AG08396 (cell line): ENCODE measurements around the gene ZNF385C.
"Not testable (repeated sequence)": the region's sequence is repeated elsewhere in the genome, so short reads cannot be mapped to it uniquely, and the experiment has no call there.

ENCODE experiments used
- DNase-seq: peaks from one replicate; pipeline ENCODE4 v3.0.0; 2012; ENCODE audit warnings: low spot score, mixed read lengths

The ZNF385C gene

DNA sequence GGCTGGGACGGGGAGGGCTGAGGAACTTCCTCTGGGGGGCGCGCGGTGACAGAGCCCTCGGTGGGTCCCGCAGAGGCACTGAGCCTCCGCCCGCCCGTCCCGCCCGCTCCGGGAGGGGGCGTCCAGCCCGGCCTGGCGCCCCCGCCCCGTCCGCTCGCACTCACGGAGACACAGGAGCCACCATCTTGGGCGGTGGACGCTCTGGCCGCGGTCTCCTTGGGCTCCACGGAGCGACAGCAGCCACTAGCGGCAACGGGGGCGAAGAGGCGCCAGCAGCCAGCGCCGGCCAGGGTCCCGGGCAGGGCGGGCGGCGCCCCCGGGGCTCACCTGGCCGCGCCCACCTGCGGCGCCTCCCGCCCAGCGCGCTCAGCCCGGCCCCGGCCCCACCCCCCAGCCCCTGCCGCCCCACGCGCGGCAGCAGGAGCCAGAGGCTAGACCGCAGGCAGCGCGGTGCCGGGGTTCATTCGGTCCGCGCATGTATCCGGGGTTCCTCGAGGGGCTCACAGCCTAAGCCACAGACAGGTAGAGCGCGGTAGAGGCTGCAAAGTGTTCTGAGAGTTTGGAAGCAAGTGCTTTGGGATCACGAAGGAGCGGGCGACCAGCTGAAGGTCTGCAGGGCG is 47.8 kb downstream of the ZNF385C start, which contains the start of gene C17orf113:
TSS of gene C17orf113 (minus strand) at position 209 of the 620 bp plus-strand sequence. CDS start 7,225 bp downstream, outside the sequence.
- DNase-seq, result peak; percentile 73

DNA sequence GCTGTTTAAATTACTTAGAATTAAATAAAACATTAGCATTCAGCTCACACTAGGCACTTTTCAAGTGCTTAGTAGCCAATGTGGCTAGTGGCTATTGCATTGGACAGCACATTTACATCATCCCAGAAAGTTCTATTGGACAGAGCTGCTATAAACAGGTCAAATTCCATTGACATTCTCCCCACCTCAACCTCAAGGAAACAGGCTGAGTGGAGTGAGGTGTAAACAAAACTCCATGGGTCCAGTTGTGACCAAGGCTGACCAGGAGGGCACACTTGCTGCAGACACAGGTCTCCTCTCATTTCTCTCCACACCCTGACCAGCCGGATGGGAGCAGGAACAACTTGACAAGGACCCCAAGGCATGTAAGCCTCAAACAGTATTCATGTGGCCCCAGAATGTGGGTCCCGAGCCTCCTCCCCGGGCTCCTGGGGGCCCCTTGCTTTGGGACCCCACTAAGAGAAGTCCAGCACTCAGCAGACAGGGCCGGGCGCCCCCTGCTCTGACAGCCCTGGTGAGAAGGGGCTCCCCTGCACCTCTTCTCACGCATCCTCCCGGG is 48.4 kb downstream of the ZNF385C start:
- DNase-seq, result no peak

DNA sequence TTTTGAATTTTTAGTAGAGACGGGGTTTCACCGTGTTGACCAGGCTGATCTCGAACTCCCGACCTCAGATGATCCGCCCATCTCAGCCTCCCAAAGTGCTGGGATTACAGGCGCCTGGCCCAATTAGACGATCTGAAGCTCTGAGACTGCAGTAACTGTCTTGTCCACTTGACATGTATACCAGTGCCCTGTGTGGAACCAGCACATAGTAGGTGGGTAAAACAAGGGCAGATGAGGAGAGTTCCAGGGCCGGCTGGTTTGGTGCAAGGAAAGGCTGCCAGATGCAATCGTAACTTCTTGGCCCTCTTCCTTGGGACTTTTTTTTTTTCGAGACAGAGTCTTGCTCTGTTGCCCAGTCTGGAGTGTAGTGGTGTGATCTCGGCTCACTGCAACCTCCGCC is 50.9 kb downstream of the ZNF385C start:
- DNase-seq, result no peak

DNA sequence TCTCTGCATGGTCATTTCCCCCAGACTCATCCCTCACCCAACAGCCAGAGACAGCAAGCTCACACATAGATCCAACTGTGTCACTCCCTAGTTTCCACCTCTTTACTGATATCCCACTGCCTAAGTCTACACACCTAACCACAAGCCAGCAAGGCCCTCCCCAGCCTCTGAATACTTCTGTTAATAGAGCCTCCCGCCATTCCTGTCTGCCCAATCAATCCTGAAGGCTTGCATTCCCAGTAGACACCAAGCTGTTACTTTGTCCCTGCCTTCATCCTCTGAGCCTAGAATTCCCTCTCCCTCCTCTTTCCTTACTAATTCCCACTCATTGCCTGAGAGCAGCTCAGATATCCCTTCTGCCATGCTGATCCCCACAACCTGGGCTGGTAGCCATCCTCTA is 52.6 kb downstream of the ZNF385C start:
- DNase-seq, result no peak

DNA sequence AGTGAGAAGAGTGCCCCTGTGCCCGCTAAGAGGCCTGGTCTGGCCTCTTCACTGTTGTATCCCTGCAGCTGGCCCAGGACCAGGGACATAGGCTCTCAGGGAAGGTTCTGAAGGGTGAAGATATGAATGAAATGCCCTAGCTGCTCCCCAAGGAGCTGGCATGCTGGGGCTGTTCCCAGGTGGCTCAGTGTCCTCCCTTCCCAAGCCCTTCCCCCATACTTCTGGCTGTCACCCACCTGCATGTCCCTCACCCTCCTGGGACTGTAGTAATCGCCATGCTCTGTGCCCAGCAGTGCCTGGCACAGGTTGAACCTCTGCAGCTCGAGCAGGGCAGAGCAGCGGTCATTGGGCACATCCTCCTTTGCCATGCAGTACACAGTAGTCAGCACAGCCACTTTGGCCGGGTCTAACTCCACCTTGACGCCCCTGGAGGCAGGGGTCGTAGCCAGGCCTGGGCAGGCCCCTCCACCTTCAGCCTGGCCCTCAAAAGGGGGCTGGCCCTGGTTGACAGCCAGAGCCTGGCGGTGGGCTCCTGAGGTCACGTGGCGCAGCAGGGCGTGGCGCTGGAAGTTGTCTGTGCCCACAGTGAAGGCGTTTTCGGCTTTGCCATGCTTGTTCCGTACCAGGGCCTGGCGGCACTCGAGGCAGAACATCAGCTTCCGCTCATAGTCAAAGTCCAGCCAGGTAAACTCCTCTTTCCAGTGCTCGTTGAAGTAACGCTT is 55.5 kb downstream of the ZNF385C start:
- DNase-seq, result no peak

DNA sequence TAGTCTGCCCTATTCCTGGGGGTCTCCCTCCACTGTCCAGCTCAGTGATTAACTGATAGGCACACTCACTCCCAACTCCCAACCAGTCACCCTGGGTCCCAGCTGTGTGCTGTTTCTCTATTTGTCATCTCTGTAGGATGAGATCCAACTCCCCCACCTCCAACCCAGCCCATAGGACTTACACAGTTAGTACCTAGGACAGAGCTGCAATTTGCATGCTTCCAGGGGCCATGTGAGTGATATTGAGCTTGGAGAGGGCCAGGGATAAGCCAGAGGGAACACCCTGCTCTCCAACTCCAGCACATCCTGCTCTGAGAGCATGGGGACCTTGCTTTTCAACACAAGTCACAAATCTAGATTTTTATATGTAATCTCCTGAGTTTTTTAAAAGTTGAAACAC is 56.7 kb downstream of the ZNF385C start:
- DNase-seq, result no peak

DNA sequence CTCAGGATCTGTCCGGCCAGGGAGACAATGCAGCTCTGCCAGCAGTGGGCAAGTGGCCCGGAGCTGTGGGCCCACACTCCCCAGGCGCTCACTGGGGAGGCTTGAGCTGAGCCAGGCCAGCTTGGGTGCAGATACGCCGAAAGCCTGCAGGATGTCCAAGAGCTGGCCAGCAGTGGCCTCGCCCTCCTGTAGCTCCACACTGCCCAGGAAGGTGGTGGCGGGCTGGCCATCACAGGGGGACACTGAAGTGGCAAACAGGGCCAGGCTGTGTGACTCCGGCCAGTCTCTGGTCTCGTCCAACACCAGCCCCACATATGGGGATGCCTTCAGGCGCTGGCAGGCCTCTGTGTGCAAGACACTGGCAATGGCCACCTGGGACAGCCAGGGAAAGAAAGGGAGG is 57.5 kb downstream of the ZNF385C start:
- no peak for DNase-seq

DNA sequence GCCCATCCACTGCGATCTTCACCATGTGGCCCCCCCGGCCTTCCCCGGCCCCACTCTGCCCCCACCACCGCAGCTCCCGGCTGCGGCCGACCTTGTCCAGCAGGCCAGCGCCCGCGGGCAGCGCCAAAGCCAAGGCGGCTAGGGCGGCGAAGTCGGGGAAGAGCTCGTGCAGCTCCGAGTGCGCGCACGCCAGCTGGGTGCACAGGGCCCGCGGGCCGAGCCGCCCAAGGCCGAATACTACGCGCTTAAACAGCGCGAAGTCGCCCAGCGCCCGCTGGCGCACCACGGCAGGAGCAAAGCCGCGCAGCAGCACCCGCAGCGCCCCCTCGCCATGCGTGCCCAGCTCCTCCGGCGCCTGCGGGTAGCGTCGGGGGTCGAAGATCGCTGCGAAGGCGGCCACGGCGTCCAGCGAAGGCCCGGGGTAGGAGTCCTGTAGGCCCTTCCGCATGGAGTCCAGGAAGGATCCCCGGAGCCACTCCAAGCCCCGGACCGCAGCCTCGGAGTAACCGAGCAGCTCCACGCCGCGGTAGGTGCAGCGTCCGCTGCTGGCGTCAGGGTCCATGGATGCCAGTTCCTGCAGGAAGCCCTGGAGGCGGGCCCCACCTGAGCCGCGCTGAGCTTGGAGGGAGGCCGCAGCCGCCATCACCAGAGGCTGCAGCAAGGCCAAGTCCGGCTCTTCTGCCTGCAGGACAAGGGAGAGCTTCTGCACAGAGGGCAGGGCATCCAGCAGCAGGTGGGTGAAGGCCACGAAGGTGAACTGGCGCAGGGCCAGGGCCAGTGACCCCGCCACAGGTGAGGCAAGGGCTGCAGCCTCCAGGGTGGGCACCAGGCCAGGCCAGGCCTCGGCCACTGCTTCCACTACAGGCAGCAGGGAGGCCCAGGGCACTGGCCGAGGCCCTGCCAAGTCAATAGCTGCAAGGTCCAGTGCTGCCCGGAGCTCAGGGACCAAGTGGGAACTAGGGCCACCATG is 58.2 kb downstream of the ZNF385C start:
- DNase-seq, result no peak

DNA sequence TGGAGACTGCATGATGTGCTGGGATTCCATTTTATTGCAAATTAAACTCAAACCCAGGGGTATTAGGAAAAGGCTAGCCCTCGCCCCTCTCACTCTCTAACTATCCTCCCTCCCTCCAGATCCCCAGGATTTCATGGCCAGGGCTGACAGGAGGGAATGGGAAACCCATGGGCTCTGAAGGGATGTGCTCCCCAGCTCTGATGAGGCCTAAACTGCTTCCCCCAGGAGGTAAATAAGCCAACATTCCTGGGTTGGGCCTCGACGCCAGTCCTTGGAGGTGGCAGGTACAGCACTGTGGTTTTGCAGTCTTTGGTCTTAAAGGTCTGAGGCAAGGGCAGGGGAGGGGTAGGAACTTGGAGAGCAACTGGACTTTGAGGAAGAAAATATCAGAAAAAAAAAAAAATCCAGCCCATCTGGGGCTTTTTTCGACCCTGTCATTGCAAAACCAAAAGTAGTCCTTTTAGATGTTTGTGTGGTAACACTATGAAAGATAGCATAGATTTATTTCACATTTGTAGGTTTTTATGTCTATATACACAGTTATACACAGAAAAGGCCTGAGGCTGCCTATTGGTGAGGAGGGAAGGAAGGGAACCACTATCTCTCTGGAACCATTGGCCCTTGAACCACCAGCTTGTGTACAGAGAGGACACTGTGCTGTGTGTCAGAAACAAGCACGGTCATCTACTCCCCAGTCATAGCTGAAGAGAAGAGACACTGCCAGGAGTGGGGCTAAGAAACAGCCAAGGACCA is 59.9 kb downstream of the ZNF385C start:
- DNase-seq, result no peak

DNA sequence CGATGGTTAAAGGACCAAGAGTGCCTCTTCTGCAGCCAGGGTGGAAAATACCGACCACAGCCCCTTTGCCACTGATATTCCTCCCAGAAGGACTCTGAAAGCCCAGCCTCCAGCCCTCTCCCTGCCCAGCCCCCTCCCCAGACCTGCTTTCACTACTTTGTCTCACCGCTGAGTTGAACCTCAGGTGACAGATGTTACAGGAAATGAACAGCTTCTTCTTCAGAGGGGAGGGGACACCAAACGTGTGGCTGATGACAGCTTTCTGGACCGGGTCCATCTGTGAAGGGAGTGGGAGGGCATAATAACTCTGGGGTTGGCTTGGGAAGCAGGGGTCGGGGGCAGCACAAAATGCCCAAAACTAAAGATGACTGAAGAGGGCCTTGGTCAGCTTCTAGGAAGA is 64.2 kb downstream of the ZNF385C start:
- DNase-seq, result no peak

DNA sequence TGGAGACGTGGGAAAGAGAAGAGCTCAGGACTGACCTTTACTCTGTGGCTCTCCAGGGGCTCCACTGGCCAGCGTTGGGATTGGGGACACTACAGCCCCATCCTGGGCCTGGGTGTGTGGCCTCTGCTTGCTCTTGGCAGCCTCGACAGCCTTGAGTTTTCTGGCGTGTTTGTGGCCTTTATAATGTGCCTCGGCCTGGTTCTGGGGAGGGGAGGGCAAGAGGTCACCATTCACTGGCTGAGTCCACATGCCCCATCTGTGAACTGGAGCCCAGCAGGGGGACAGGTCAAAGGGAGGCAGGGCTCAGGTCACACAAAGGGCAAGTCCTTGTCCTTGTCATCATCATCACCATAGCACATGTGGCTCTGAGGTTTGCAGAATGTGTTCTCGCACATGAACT is 66.7 kb downstream of the ZNF385C start:
- no peak for DNase-seq

DNA sequence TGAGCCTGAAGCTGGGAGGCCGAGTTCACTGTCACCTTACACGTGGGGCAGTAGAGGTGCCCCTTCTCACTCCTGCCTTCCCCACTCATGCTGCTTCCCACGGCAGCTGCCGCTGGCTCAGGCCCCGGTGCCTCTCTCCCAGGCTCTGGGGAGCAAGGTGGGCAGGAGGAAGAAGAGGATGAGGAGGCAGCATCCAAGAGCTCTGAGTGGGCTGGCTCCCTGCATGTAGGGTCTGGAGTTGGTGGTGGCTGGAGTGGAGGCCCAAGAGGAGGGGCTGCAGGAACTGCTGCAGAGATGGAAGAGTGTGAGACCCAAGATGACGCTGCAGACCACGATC is 69.5 kb downstream of the ZNF385C start:
- DNase-seq, result no peak

DNA sequence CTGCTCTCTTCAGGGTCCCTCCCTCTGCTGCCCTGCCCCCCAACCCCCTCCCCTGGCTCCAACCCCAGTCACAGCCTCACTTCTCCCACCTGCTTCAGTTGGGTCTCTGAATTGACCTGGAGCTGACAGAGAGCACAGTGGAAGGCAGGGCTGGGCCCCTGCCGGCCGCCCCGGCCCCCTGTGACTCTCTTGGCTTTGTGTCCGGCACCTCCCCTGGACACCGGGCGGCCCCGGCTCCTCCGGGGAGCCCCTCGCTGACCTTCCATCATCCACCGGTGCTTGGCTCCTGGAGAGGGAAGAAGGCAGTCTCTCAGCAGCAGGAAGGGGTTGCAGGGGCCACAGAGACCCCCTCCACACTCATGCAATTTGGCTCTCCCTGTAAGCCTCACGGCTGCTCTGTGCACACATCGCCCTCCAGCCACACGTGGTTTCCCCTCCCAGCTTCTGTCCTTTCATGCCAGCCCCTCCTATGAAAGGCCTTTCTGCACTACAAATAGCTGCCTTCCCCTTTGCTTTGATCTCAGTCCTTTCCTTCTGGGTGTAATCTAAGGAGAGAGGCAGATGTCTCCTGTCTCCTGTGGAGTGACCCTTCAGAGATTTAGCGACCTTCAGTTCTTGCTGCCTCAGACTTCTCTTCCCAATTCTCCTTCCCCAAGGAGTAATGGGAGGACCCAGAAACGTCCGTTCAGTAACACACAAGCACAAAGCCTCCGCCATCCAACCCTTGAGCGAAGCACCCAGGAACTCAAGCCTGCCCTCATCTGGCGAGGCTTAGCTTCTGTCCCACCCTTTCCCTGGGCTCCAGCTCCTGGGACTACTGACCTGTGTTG is 70.1 kb downstream of the ZNF385C start:
- peak; percentile 12 for DNase-seq

DNA sequence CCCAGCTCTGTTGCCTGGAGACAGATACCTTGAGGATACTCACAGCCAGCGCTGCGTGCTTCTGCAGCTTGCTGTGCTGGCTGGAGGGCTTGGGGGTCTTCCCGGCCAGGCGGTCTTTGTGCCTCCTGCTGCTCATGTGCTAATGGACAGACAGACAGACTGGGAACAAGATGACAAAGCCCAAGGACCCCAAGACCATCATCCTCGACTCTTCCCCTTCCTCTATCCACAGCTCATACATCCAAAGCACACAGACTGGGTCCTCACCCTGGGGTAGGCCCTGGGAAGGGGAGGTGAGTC is 70.7 kb downstream of the ZNF385C start:
- DNase-seq, result no peak

DNA sequence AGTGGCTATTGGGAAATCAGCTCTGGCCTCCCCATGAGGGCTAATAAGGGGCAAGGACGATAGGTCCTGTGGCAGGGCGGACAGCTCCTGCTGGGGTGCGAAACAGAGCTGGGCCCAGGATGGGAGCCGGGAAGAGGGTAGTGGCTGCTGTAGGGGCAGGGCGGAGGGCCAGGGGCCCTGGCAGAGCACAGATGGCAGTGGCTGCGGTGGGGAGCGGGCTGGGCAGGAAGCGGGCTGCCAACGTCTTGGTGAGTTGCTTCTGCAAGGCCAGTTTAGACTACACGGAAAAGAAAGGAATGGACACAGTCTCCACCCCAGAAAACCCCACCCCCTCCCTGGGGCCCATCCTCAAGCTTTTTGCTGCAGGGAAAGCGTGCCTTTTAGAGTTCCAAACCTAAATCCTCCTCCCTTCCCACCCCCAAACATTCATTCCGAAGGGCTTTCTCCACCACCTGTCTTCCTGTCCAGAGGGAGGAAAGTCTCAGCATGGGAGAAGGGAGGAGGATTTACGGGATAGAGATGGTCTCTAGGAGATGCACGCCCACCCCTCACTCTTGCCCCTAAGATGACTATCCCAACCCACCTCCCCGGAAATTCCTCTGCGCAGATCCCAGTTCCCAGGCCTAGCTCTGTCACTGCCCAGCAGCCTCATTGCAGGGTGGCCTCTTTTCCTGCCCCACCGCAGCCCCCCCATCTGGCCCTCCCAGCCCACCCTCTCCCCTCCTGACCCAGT is 71.2 kb downstream of the ZNF385C start:
- peak; percentile 13 for DNase-seq

DNA sequence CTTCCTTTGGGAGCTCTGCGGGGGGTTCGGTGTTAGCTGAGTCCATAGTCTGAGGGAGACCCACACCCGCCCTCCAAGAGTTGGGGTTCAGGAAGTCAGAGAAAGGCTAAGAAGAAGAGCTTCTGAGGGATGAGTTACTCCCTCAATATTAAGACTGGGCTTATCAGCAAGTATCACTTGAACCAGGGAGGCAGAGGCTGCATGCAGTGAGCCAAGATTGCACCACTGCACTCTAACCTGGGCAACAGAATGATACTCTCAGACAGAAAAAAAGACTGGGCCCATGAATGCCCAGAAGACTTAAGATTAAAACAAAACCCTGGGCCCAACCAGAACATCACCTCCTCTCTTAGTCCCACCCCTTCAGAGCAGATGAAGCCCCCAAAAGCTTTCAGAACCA is 72.3 kb downstream of the ZNF385C start:
- no peak for DNase-seq

DNA sequence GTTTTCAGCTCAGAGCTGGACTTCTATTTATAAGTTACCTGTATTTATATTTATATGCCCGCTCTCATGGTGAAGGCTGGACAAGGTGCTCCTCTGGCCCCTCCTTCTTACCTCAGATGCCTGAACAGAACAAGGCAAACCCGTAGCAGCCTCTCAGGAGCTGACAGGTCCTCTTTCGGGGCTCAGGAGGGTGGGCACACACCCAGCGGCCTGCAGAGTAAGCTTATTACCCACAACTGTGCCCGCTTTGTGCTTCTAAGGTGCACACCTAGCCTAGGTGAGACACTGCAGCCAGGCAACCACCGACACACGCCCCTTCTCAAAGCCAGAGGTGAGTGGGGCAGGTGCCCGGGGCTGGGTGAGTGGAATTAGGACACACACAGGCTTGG is 73.1 kb downstream of the ZNF385C start:
- DNase-seq, result no peak

DNA sequence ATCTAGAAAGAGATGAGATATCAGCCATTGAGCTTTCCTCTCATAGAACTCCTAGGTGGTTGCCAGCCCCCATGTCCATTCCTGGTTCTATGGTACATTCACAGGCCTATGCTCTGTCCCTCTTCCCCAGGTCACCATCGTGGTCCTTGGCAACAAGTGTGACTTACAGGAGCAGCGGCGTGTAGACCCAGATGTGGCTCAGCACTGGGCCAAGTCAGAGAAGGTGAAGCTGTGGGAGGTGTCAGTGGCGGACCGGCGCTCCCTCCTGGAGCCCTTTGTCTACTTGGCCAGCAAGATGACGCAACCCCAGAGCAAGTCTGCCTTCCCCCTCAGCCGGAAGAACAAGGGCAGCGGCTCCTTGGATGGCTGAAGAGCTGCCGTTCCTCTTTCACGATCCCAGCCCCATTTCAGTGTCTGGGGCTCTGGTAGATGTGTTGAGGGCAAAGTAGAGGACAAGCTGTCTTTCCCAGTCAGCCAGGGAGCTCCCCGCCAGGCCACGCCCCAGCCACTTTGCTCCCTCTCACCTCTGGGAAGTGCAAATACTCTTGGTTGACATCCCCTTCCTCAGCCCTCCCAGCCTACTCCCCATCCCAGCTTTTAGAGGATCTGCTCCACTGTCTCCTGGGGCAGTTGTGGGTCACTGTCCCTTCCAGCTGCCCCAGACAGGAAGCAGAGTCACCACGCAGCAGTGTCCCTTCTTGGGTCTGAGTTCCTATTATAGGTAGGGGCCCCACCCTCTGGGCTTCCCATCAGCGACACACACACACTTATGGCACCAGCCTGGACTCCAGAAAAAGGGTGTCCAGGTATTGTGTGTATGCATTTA is 74.5 kb downstream of the ZNF385C start:
- DNase-seq, result peak; percentile 10

DNA sequence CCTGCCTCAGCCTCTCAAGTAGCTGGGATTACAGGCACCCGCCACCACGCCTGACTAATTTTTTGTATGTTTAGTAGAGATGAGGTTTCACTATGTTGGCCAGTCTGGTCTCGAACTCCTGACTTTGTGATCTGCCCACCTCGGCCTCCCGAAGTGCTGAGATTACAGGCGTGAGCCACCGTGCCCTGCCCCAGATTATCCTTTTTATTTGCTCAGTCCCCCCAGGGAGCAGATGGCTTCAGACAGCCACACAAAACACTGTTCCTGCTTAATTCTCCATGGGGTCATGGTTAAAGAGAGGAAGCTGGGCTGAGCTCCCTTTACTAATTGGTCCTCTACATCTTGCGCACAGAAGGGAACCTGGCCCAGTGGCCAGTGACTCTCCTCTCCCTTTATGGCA is 77.4 kb downstream of the ZNF385C start:
- not testable (repeated sequence) for DNase-seq
